Superior temporal gyrus (tissue), 1 donor: ENCODE data around the gene BCAP31.
"Not testable (repeated sequence)": the region's sequence is repeated elsewhere in the genome, so short reads cannot be mapped to it uniquely, and the experiment has no call there.

Source experiments
- DNase-seq: peaks from one replicate; pipeline ENCODE4 v3.0.0-alpha.2; 2016; ENCODE audit errors: extremely low spot score

The BCAP31 gene

DNA sequence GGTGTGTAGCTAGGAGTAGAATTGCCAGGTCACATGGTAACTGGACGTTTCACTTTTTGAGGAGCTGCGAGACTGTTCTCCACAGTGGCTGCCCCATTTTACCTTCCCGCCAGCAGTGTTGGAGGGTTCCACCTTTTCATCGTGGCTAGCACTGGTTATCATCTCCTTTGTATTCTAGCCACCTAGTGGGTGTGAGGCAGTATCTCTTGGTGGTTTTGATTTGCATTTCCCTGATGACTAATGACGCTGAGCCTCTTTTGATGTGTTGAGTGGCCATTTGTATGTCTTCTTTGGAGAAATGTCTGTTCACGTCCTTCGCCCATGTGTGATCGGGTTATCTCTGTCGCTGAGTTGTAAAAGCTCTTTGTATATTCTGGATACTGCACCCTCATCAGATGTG, 11.1 kb upstream of the BCAP31 start:
- DNase-seq, result no peak

DNA sequence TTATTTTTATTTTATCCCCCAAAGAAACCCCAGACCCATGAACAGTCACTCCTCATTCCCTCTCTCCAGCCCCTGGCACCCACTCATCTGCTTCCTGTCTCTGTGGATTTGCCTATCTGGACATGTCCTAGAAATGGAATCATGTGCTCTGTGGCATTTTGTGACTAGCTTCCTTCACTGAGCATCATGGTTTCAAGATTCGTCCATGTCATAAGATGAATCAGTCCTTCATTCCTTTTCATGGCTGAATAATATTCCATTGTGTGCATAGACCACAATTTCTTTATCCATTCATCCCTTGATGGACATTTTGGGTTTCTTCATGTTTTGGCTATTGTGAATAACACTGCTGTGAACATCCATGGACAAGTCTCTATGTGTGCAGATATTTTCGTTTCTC, 10.7 kb upstream of the BCAP31 start:
- DNase-seq, result no peak

DNA sequence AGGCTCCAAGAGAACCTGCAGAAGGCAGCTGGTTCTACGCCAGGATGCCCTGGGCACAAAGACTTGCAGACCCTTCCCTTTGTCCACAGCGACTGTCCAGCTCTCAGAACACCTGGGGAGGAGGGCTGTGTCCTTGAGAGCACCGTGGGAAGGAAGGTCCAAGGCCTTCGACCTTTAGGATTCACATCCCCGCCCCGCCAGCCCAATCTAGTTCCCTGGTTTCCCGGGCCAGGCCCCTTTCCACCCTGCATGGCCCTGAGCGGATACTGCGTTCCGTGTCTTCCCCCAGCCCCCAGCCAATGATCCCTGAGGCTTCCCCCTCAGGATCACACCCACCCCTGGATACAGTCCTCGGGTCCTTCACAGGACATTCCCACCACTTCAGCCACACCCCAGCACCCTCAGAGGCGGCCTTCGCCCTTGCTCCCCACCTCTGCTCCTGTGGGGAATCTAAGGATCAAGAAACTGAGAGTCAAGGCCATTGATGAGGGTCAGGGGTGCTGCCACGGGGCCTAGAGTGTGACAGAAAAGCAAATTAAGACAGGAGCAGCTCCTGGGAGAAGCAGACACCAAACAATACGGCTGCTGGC, 9.6 kb upstream of the BCAP31 start:
- no peak for DNase-seq

DNA sequence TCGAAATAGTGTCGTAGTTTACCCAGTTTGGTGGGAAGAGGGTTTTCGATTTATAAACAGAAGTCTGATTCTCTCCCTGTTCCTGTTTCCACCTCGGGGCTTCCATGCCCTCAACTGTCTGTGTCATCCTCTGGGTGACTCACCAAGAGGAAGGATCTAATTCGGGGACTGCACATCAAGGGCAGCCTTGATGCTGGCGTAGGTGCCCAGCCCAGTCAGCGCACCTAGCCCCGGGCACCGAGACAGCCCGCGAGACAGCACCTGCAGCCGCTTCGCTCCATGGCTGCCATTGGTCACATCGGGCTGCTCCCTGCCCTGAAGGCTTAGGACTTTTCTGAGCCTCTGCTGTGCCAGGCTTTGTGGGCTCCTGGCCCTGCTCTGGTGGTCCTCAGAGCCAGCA, 8.2 kb upstream of the BCAP31 start:
- DNase-seq, result no peak

DNA sequence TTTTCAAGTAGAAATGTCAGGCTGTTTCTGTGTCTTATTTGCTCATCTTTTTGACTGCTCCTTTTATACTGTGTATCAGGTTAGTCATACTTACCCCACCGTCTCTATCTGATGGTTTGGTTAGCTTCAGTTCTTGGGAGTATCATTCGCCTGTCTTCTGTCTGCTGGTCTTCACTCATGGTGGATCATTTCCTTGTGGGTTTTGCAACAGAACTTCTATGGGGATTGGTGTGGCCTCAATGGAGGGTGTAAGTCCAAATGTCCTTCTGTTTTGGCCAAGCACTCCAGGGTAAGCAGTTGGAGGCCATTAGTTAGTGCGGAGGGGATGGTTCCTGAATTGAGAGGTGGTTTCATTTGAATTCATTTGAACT, 7.6 kb upstream of the BCAP31 start:
- no peak for DNase-seq

DNA sequence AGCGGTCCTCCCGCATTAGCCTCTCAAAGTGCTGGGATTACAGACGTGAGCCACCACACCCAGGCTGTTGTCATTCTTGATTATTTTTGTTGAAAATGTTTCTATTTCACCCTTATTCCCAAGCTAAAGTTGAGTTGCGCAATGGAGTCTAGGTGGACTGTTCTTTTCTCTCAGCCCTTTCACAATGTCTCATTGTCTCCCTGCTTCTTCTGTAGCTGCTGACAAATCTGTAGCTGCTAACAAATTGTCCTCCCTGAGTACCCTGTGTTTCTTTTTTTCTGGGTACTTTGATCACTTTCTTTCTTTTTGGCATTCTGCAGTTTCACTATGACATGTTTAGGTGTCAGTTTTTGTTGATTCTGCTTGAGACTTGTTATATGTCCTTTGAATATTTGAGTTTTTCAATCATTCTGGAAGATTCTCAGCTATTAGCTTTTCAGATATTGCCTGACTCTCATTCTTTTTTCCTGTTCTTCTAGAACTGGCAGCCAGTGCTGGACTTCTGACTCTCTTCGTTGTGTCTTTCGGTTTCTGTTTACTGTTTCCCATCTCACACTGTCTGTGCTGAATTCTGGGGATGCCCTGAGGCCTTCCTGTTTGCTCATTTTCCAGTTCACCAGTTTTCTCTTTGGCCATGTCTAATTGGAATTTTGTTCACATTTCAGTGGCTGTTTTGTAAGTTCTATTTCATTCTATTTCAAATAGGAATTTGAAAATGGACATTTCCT, 7.1 kb upstream of the BCAP31 start:
- no peak for DNase-seq

DNA sequence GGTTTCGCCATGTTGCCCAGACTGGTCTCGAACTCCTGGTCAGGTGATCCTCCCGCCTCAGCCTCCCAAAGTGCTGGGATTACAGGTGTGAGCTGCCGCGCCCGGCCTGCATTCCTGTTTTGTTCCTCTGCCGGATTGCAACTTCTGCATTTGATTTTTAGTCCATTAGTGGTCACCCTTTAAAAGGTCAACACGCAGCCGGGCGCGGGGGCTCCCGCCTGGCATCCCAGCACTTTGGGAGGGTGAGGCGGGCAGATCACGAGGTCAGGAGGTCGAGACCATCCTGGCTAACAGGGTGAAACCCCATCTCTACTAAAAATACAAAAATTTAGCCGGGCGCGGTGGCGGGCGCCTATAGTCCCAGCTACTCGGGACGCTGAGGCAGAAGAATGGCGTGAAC, 5.9 kb upstream of the BCAP31 start:
- DNase-seq, result not testable (repeated sequence)

DNA sequence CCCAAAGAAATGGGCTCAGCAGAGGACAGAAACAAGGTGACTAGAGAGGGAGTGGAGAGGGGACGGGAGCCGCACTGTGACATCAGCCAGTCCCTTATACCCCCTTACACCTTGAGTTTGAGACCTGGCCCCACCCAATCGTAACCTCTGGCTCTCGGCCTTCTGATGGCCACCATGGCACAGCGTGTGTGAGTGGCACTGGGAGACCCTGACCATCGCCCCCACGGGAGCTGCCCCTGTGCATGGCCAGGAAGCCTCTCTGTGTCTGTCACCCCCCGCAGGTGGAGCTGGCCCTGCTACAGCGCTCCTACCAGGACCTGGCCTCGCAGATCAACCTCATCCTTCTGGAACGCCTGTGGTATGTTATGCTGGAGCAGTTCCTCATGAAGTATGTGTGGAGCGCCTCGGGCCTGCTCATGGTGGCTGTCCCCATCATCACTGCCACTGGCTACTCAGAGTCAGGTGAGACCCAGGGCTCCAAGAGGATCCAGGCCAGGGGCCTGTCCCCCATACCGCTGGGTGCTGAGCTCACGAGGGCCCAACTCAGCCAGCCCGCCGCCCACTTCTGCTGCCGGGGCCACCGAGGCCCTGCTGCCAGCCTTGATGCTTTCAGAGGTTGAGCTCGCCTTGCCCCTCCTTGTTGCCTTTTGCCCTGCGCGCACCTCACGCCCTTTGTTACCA, 4.9 kb upstream of the BCAP31 start:
- no peak for DNase-seq

DNA sequence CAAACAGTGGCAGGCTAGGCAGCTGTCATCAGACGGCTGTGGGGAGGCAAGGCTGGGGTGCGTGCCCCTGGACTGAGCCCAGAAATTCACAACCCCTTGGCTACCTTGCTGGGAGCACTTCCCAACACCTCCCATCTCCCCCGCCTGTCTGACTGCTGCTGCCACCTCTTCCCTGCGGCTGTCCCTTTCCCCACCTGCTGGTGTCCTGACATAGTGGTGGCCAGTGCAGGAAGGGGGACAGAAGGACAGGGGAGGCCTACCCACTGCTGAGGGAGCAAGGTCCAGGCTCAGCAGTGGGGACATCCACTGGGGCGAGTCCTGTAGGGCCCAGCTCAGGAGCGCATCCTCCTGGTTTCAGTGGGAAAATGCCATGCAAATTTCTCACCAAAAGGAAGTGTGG, 3.9 kb upstream of the BCAP31 start:
- DNase-seq, result no peak

DNA sequence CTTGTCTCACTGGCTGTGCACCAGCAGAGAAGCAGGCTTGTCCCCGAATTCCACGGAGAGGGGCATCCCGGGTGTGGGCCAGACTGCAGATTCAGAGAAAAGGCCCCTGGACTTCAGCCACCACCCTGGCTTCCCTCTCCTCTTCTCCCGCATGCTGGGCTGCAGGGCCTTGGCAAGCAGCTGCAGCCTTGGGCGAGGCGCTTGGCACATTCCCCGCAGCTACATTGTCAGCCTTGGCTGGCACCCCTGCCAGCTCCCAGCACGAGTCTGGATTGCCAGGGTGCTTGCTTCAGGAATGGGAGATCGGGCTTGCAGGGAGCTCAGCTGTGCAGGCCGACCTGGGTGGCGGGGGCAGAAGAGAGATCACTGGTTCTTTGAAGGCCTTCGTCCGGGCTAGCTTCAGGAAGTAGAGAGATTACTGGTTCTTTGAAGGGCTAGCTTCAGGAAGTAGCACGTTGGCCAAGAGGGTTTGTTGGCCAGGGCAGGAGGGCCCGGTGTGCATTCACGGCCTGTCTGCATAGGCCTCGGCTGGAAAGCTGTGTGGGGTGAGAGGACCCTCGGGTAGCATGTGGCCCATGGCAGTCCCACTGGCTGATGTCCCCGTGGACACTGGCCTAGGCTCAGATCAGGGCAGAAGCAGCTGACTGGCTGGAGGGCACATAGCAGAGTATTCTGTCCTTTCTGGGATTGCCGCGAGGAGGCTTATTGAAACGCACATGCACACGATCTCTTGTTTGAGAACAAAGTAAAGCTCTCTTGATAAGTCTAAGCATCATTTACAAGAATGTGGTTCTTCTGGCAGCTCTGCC, 3.1 kb upstream of the BCAP31 start:
- peak; percentile 70 for DNase-seq

DNA sequence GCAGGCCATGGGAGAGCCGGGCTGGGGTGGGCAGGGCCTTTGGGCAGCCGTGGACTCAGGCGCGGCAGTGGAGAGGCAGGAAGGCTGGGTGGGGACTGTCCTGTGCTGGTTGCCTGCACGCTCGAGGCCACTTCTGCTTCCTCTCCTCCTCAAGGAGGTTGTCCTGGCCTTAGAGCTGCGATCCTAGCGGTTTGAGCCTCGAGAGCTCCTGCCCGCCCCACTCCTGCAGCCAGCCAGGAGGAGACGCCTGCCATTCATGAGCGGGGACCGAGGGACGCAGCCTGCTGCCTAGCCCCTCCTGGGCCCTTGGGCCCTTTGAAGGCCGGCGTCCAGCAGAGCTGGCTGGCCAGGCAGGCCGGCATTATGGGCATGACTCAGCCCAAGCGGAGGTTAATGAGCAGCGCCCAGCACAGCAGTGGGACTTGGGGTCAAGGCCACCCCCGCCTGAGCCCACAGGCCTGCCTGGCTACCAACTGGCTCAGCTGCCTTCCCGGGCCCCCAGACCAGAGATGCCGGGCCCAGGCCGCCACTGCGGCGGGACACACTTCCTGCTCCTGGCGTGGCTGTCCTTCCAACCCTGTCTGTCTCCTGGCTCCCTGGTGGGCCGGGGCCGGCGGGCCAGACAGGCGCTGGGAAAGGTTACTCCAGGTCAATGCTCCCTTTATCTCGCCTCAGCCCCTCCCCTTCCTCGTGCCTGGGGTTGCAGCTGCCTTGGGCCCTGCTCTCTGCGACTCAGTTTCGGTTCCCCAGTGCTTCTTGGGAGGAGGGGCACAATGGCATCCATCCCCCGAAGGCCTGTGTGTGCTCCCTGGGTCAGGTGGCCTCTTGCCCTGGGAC, 2.3 kb upstream of the BCAP31 start:
- peak; percentile 20 for DNase-seq

DNA sequence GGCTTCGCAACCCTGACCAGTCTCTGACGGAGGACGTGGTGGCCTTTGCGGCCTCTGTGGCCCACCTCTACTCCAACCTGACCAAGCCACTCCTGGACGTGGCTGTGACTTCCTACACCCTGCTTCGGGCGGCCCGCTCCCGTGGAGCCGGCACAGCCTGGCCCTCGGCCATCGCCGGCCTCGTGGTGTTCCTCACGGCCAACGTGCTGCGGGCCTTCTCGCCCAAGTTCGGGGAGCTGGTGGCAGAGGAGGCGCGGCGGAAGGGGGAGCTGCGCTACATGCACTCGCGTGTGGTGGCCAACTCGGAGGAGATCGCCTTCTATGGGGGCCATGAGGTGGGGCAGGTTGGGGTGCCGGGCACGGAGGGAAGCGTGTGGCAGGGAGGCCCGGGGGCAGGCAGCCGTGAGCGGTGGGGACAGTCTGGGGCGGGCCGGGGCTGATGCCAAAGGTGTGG, 1.7 kb upstream of the BCAP31 start:
- DNase-seq, result no peak

DNA sequence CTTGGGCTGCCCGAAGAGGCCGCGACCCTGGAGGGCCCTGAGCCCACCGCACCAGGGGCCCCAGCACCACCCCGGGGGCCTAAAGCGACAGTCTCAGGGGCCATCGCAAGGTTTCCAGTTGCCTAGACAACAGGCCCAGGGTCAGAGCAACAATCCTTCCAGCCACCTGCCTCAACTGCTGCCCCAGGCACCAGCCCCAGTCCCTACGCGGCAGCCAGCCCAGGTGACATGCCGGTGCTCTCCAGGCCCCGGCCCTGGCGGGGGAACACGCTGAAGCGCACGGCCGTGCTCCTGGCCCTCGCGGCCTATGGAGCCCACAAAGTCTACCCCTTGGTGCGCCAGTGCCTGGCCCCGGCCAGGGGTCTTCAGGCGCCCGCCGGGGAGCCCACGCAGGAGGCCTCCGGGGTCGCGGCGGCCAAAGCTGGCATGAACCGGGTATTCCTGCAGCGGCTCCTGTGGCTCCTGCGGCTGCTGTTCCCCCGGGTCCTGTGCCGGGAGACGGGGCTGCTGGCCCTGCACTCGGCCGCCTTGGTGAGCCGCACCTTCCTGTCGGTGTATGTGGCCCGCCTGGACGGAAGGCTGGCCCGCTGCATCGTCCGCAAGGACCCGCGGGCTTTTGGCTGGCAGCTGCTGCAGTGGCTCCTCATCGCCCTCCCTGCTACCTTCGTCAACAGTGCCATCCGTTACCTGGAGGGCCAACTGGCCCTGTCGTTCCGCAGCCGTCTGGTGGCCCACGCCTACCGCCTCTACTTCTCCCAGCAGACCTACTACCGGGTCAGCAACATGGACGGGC, 1.0 kb upstream of the BCAP31 start:
- DNase-seq, result no peak

DNA sequence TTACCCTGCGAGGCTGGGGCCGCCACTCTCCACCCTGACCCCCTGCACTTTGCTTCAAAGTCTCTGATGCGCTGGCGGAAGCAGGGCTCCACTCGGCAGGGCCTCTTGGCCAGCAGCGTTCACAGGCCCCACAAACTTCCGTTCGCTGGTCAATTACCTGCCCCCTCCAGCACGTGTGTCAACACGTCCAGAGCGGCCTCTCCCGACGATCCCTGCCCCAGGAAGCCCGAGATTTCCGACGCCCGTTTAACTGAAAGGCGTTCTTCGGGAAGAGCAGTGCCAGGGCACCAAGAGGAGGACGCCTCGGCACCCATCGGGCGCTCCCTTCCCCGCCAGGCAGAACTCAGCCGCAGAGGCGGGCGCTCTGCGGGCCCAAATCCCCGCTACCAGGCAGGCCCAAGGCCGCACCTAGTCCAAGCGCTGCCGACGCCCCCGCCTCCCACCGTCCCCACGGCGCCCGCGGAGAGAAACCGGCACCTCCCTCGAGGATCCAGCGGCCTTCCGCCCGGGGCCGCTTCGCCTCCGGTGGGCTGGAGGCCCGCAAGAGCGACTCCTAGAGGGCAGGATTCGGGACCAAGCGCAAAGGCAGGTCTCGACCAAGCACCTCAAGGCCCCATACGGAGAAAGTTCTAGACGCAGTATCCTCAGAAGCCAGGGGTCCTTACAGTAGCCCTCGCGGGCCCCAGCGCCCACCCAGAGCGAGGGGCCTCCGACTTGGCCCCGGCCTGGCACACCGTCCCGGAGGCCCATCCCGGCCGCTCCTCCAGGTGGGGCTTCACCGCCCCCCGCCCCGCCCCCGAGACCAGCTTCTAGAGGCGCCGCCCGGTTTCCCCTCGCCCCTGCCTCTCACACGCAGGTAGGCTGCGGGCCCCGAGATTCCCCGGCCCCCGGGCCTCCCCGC, 586 bp downstream of the BCAP31 start:
- no peak for DNase-seq

DNA sequence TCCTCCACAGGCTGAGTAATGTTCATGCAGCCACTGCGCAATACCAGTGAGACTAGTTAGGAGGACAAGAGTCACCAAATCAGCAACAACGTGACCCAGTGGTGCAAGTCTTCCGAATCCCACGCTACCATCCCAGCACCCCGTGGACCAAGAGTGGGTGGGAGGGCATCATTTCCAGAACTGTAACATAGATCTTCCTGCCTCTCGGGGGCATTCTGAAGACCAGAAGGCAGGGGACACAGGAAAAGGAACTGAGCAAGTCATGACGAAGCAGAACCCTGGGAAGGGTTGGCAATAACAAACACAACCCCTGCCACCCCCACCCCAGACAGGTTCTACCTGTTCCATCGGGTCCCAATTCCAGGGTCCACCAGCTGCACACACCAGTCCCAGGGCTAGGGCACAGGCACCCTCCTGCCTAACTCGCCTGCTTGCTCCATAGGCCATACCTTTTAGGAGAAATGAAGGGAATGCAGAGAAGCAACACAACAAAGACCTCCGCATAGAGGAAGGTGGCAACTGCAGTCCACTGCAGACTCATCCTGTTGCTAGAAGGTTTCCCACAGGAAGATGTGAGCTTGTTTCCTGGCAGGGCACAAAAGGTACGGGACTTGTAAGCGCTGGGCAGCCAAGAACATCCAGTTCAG, 1.4 kb downstream of the BCAP31 start:
- DNase-seq, result no peak

DNA sequence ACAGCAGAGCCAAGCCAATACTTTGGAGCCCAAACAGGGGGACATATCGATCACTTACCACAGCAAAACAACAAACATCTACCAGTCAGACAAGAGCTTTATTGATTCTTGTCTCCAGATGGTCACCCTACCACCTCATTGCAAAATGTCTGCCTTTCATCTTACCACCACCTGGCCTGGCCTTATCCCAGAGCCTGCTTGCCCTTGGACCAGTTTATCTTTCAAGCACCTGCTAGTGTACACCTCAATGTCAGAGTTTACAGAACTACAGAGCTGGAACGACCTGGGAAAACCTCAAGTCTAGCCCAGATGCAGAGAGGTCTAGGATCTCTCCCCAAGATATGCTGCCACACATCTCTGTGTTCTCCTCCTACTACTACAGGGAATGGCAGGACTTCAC, 4.5 kb downstream of the BCAP31 start:
- DNase-seq, result no peak

DNA sequence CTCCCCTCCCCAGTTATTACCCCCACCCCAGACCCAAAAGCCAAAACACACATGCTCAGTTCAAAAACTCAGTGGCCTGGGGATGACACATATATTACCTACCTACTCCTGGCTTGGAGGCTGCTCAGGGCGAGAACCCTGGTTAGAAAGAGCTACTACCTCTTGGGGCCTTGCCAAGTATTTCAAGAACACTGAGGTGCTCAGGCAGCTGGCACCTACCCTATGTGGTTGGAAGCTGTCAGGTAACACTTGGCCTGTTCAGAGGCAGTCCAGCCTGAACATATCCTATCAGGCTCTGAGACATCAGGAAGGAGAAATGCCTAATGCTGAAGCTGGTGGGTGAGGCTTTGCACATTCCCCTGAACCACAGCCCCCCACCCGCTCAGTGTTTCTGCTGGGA, 4.9 kb downstream of the BCAP31 start:
- no peak for DNase-seq

DNA sequence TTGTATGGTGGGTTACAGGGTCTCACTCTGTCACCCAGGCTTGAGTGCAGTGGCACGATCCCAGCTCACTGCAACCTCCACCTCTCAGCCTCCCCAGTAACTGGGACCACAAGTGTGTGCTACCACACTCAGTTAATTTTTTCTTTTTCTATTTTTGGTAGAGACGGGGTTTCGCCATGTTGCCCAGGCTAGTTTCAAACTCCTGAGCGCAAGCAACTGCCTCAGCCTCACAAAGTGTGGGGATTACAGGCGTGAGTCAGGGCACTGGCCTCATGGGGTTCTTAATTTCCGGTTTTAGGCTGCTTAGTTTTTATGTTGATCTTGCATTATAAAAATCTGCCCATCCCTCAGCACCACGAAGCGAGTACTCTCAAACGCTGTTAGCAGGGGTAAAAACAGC, 6.7 kb downstream of the BCAP31 start:
- DNase-seq, result no peak

DNA sequence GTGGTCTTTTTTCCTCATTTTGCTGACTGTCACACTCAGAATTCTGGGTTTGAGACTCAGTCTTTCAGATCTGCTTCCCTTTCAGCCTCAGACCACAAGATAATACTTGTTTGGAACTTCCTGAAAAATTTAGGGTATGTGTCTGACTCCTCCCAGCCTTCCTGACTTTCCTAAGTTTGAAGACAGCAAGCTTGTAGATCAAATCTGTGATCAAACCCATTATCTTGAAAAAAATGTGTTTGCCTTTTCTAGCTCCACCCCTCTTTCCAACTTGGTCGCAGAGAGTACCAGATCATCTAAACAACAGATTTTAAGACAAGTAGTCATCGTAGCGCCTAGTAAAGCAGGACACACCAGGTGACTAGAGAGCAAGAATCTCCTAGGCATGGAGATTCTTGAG, 9.9 kb downstream of the BCAP31 start:
- DNase-seq, result no peak
